ENCODE data around the gene PAPPA2.

The PAPPA2 gene

DNA sequence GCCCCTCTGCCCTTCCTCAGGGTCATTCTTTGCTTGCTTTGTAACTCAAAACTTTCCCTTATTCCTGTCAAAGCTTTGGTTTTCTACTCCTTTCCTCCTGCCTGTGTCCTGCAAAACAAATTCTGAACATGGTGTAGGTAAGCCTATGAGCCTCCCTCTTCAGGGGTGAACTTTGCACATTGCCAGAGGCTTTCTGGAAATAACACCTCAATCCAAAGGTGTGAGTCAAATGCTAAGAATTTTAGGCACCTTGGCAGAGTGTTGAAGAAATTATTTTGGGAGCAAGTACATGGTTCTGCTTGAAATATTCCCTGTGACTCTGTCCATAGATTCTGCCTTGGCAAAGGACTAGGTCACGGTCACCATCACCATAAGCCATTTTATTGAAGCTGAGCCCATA lies 70.0 kb downstream of the PAPPA2 start (continued):
- TF ChIP-seq, protein P1, sequence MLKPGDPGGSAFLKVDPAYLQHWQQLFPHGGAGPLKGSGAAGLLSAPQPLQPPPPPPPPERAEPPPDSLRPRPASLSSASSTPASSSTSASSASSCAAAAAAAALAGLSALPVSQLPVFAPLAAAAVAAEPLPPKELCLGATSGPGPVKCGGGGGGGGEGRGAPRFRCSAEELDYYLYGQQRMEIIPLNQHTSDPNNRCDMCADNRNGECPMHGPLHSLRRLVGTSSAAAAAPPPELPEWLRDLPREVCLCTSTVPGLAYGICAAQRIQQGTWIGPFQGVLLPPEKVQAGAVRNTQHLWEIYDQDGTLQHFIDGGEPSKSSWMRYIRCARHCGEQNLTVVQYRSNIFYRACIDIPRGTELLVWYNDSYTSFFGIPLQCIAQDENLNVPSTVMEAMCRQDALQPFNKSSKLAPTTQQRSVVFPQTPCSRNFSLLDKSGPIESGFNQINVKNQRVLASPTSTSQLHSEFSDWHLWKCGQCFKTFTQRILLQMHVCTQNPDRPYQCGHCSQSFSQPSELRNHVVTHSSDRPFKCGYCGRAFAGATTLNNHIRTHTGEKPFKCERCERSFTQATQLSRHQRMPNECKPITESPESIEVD (tag by site-specific recombination; IDR thresholded peaks at IDR 0.05) = no peak
- TF ChIP-seq, protein P2, sequence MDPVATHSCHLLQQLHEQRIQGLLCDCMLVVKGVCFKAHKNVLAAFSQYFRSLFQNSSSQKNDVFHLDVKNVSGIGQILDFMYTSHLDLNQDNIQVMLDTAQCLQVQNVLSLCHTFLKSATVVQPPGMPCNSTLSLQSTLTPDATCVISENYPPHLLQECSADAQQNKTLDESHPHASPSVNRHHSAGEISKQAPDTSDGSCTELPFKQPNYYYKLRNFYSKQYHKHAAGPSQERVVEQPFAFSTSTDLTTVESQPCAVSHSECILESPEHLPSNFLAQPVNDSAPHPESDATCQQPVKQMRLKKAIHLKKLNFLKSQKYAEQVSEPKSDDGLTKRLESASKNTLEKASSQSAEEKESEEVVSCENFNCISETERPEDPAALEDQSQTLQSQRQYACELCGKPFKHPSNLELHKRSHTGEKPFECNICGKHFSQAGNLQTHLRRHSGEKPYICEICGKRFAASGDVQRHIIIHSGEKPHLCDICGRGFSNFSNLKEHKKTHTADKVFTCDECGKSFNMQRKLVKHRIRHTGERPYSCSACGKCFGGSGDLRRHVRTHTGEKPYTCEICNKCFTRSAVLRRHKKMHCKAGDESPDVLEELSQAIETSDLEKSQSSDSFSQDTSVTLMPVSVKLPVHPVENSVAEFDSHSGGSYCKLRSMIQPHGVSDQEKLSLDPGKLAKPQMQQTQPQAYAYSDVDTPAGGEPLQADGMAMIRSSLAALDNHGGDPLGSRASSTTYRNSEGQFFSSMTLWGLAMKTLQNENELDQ (tag by site-specific recombination; IDR thresholded peaks at IDR 0.05; ENCODE audit: low read depth) = no peak

DNA sequence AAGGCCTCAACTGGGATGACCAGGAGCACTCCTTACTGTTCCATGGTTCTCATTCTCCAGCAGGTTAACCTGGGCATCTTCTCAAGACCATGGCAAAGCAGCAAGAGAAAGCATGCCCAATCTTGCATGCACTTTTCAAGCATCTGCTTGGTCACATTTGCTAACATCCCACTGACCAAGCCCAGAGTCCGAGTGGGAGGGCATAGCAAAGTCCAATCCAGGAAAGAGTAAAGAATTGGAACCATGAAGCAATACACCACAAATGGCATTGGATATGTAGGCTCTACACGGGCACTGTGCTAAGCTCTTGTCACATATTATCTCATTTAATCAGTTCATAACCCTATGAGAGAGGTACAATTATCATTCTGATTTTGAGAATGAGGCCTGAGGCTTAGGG lies 73.6 kb downstream of the PAPPA2 start:
- Histone ChIP-seq H3K4me3 (ENCODE audit: low read depth, low read length) (no peak overlapping the region), H3K9me3 (ENCODE audit: control insufficient read depth, insufficient read depth, low read depth, low read length) (no peaks in the 10 kb centered on the region), H3K4me1 (ENCODE audit: control insufficient read depth, insufficient read depth, low read length) (no peaks in the 10 kb centered on the region), H3K27ac (ENCODE audit: extremely low read depth, low read depth, low read length) (no peak overlapping the region), H3K36me3 (ENCODE audit: control insufficient read depth in 2 of 2, insufficient read depth in 1 of 2, low read length in 2 of 2) (no peaks in the 10 kb centered on the region)
- ChIA-PET CTCF (no interaction called here), POLR2A (no interaction called here)
- TF ChIP-seq, protein P3, sequence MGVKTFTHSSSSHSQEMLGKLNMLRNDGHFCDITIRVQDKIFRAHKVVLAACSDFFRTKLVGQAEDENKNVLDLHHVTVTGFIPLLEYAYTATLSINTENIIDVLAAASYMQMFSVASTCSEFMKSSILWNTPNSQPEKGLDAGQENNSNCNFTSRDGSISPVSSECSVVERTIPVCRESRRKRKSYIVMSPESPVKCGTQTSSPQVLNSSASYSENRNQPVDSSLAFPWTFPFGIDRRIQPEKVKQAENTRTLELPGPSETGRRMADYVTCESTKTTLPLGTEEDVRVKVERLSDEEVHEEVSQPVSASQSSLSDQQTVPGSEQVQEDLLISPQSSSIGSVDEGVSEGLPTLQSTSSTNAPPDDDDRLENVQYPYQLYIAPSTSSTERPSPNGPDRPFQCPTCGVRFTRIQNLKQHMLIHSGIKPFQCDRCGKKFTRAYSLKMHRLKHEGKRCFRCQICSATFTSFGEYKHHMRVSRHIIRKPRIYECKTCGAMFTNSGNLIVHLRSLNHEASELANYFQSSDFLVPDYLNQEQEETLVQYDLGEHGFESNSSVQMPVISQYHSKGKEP (tag by site-specific recombination; IDR thresholded peaks at IDR 0.05) = no peak
- no peak for TF ChIP-seq ZNF140 (tag by site-specific recombination; IDR thresholded peaks at IDR 0.05)
- TF ChIP-seq, protein P4, sequence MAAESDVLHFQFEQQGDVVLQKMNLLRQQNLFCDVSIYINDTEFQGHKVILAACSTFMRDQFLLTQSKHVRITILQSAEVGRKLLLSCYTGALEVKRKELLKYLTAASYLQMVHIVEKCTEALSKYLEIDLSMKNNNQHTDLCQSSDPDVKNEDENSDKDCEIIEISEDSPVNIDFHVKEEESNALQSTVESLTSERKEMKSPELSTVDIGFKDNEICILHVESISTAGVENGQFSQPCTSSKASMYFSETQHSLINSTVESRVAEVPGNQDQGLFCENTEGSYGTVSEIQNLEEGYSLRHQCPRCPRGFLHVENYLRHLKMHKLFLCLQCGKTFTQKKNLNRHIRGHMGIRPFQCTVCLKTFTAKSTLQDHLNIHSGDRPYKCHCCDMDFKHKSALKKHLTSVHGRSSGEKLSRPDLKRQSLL (tag by site-specific recombination; IDR thresholded peaks at IDR 0.05) = no peak
- TF ChIP-seq, protein P5, sequence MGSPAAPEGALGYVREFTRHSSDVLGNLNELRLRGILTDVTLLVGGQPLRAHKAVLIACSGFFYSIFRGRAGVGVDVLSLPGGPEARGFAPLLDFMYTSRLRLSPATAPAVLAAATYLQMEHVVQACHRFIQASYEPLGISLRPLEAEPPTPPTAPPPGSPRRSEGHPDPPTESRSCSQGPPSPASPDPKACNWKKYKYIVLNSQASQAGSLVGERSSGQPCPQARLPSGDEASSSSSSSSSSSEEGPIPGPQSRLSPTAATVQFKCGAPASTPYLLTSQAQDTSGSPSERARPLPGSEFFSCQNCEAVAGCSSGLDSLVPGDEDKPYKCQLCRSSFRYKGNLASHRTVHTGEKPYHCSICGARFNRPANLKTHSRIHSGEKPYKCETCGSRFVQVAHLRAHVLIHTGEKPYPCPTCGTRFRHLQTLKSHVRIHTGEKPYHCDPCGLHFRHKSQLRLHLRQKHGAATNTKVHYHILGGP (tag by site-specific recombination; IDR thresholded peaks at IDR 0.05) = no peak
- TF ChIP-seq ZNF169 (tag by site-specific recombination; IDR thresholded peaks at IDR 0.05) = no peak
- TF ChIP-seq, protein P6, sequence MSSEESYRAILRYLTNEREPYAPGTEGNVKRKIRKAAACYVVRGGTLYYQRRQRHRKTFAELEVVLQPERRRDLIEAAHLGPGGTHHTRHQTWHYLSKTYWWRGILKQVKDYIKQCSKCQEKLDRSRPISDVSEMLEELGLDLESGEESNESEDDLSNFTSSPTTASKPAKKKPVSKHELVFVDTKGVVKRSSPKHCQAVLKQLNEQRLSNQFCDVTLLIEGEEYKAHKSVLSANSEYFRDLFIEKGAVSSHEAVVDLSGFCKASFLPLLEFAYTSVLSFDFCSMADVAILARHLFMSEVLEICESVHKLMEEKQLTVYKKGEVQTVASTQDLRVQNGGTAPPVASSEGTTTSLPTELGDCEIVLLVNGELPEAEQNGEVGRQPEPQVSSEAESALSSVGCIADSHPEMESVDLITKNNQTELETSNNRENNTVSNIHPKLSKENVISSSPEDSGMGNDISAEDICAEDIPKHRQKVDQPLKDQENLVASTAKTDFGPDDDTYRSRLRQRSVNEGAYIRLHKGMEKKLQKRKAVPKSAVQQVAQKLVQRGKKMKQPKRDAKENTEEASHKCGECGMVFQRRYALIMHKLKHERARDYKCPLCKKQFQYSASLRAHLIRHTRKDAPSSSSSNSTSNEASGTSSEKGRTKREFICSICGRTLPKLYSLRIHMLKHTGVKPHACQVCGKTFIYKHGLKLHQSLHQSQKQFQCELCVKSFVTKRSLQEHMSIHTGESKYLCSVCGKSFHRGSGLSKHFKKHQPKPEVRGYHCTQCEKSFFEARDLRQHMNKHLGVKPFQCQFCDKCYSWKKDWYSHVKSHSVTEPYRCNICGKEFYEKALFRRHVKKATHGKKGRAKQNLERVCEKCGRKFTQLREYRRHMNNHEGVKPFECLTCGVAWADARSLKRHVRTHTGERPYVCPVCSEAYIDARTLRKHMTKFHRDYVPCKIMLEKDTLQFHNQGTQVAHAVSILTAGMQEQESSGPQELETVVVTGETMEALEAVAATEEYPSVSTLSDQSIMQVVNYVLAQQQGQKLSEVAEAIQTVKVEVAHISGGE (tag by site-specific recombination; conservative IDR thresholded peaks at IDR 0.05; ENCODE audit: low read depth) = no peak
- TF ChIP-seq OSR2 (tag by site-specific recombination; IDR thresholded peaks at IDR 0.05) = no peak
- TF ChIP-seq, protein P7, sequence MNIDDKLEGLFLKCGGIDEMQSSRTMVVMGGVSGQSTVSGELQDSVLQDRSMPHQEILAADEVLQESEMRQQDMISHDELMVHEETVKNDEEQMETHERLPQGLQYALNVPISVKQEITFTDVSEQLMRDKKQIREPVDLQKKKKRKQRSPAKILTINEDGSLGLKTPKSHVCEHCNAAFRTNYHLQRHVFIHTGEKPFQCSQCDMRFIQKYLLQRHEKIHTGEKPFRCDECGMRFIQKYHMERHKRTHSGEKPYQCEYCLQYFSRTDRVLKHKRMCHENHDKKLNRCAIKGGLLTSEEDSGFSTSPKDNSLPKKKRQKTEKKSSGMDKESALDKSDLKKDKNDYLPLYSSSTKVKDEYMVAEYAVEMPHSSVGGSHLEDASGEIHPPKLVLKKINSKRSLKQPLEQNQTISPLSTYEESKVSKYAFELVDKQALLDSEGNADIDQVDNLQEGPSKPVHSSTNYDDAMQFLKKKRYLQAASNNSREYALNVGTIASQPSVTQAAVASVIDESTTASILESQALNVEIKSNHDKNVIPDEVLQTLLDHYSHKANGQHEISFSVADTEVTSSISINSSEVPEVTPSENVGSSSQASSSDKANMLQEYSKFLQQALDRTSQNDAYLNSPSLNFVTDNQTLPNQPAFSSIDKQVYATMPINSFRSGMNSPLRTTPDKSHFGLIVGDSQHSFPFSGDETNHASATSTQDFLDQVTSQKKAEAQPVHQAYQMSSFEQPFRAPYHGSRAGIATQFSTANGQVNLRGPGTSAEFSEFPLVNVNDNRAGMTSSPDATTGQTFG (tag by site-specific recombination; IDR thresholded peaks at IDR 0.05; ENCODE audit: borderline replicate concordance) = no peak
- TF ChIP-seq REPIN1 (tag by site-specific recombination; IDR thresholded peaks at IDR 0.05; ENCODE audit: low read depth) = no peak
- TF ChIP-seq ZNF48 (tag by site-specific recombination; IDR thresholded peaks at IDR 0.05) = no peak
- TF ChIP-seq ZNF2 (tag by site-specific recombination; IDR thresholded peaks at IDR 0.05) = no peak
- TF ChIP-seq, protein P8, sequence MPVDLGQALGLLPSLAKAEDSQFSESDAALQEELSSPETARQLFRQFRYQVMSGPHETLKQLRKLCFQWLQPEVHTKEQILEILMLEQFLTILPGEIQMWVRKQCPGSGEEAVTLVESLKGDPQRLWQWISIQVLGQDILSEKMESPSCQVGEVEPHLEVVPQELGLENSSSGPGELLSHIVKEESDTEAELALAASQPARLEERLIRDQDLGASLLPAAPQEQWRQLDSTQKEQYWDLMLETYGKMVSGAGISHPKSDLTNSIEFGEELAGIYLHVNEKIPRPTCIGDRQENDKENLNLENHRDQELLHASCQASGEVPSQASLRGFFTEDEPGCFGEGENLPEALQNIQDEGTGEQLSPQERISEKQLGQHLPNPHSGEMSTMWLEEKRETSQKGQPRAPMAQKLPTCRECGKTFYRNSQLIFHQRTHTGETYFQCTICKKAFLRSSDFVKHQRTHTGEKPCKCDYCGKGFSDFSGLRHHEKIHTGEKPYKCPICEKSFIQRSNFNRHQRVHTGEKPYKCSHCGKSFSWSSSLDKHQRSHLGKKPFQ (tag by site-specific recombination; IDR thresholded peaks at IDR 0.05) = no peak
- TF ChIP-seq KLF16 (tag by site-specific recombination; IDR thresholded peaks at IDR 0.05) = no peak
- TF ChIP-seq ZNF660 (tag by site-specific recombination; IDR thresholded peaks at IDR 0.05) = no peak
- no peak for TF ChIP-seq ZNF433 (tag by site-specific recombination; IDR thresholded peaks at IDR 0.05; ENCODE audit: low read depth)
- TF ChIP-seq ZNF184 (tag by site-specific recombination; IDR thresholded peaks at IDR 0.05) = no peak
- no peak for TF ChIP-seq ZNF777 (tag by site-specific recombination; IDR thresholded peaks at IDR 0.05; ENCODE audit: borderline replicate concordance)
- TF ChIP-seq ZBTB48 (tag by site-specific recombination; IDR thresholded peaks at IDR 0.05) = no peak
- TF ChIP-seq ZNF530 (tag by site-specific recombination; IDR thresholded peaks at IDR 0.05; ENCODE audit: low read depth) = no peak
